ENCODE results near the gene TENM4. TPM values are rescaled to one million over a fixed set of nuclear protein-coding genes. Genes with fewer than 3 reads are reported as not detected.

TENM4 gene
- total and polyA plus RNA-seq, 2 of the 13 experiments (the other 11 are each of a cell fraction or from before 2014, with no cell fraction given) = not detected

- TF ChIP-seq FOXA3 (CRISPR knock-in tag; IDR thresholded peaks at IDR 0.05) (no peak), ZNF660 (CRISPR knock-in tag; IDR thresholded peaks at IDR 0.05; ENCODE audit: borderline replicate concordance, low read depth) (no peak), CERS6 (CRISPR knock-in tag; IDR thresholded peaks at IDR 0.05) (no peak), ZNF556 (CRISPR knock-in tag; IDR thresholded peaks at IDR 0.05; ENCODE audit: borderline replicate concordance) (no peak), SYNCRIP (IDR thresholded peaks at IDR 0.05; ENCODE audit: insufficient read depth, low read depth, low read length) (no peak)
Observed at GRCh38 chr11:79030448-79030847, 410.4 kb downstream of the TENM4 start (continued).

- WGBS (ENCODE audit: low lambda C conversion rate) = 18% methylated on average over 1 of the region's 1 CpG
- H3K79me2 ChIP-seq (ENCODE audit: insufficient read depth, low read length) = no peaks in the 10 kb centered on the region
- no peak for FAIRE-seq
- no peak overlapping the region for H3K4me2 ChIP-seq (ENCODE audit: low read depth, low read length)
- no peak overlapping the region for H3K9ac ChIP-seq (ENCODE audit: insufficient read depth, low read depth, low read length)
- H3K9me3 ChIP-seq (ENCODE audit: low read length) = no peaks in the 10 kb centered on the region
- intact Hi-C loops (cut with micrococcal nuclease; ENCODE audit: unreplicated experiment) (no loop called here), in situ Hi-C loops (cut with HindIII; ENCODE audit: extremely low pct_ligation_motif_present, low pct_unique_long_range_greater_than_20kb) (no loop called here)
- no TSS peak for BruUV-seq (replicated peaks)
- DNase-seq (ENCODE audit: low spot score) = no peak
- no peak overlapping the region for H3K27ac ChIP-seq (ENCODE audit: extremely low read length, insufficient read depth, low read length)
- POLR2A ChIA-PET = no interaction called here
- H2AFZ ChIP-seq (ENCODE audit: low read length) = no peak overlapping the region
- no peak for TF ChIP-seq CBFB (CRISPR knock-in tag; IDR thresholded peaks at IDR 0.05)
- no peak for TF ChIP-seq KDM6A (CRISPR knock-in tag; IDR thresholded peaks at IDR 0.05; ENCODE audit: low read depth)
- no peak for TF ChIP-seq ZNF446 (CRISPR knock-in tag; IDR thresholded peaks at IDR 0.05)
- TF ChIP-seq FIP1L1 (IDR thresholded peaks at IDR 0.05; ENCODE audit: borderline replicate concordance, insufficient read depth, low read depth, low read length) = no peak
- TF ChIP-seq PHB2 (IDR thresholded peaks at IDR 0.05; ENCODE audit: partially characterized antibody) = no peak
- TF ChIP-seq SKIL (CRISPR knock-in tag; IDR thresholded peaks at IDR 0.05; ENCODE audit: borderline replicate concordance) = no peak
- no peak for TF ChIP-seq MLX (CRISPR knock-in tag; IDR thresholded peaks at IDR 0.05)
- TF ChIP-seq AGO2 (optimal IDR thresholded peaks at IDR 0.05; ENCODE audit: low read depth, low read length) = no peak
- no peak for TF ChIP-seq ZNF737 (CRISPR knock-in tag; IDR thresholded peaks at IDR 0.05; ENCODE audit: borderline replicate concordance)
- TF ChIP-seq NFKBIZ (CRISPR knock-in tag; IDR thresholded peaks at IDR 0.05) = no peak
- TF ChIP-seq RBM22 (optimal IDR thresholded peaks at IDR 0.05; ENCODE audit: low read length) = no peak
- H3K27me3 ChIP-seq (ENCODE audit: control insufficient read depth in 1 of 2, insufficient read depth in 2 of 2, low read length in 2 of 2) = peaks cover 0 to 18% of the 10 kb centered on the region in 2 experiments; a peak in 2 of 5 replicates
- H4K20me1 ChIP-seq (ENCODE audit: insufficient read depth, low read length) = no peaks in the 10 kb centered on the region
- no peaks in the 10 kb centered on the region for H3K36me3 ChIP-seq (replicated peaks in 1 of 2; ENCODE audit: control insufficient read depth in 1 of 2, insufficient read depth in 2 of 2, low read length in 2 of 2)
- no peaks in the 10 kb centered on the region for H3K4me1 ChIP-seq (ENCODE audit: insufficient read depth, low read length)
- ATAC-seq = no peak
- CTCF ChIA-PET (ENCODE audit: low intra/inter-chr PET ratio, low total read pairs) = no interaction called here
- no peak overlapping the region for H3K4me3 ChIP-seq (replicated peaks in 1 of 3; ENCODE audit: insufficient read depth in 1 of 3, low read depth in 2 of 3, low read length in 3 of 3)
Observed at GRCh38 chr11:79028225-79028624, 412.6 kb downstream of the TENM4 start.

Data from HepG2 (cell line).